A549 (cell line): ENCODE measurements around the gene SP100.

Source experiments
- BHLHE40 ChIP-seq: IDR thresholded peaks from 2 replicates; pipeline ENCODE4 v1.6.1; 2012; ENCODE audit warnings: low read depth, low read length, inconsistent platforms
- EP300 ChIP-seq, 2 experiments: fragments of >200 bp; sonication (Bioruptor Twin); formaldehyde crosslinking; IDR thresholded peaks; 2 replicates in 1 of 2; 3 replicates in 1 of 2; pipeline ENCODE4 v1.6.1; 2016 to 2017
- JUN ChIP-seq, 2 experiments: fragments of >200 bp; sonication (Bioruptor Twin); formaldehyde crosslinking; IDR thresholded peaks; 2 replicates in 1 of 2; 3 replicates in 1 of 2; pipeline ENCODE4 v1.6.1; 2016 to 2017
- KDM5A ChIP-seq: fragments of 200-600 bp; sonication (generic); IDR thresholded peaks from 2 replicates; pipeline ENCODE4 v1.6.1; 2016; ENCODE audit warnings: antibody characterized with exemption, mild to moderate bottlenecking
- MAFK ChIP-seq: fragments of 450-650 bp; IDR thresholded peaks from 2 replicates; pipeline ENCODE4 v1.6.1; 2014; ENCODE audit not compliant: partially characterized antibody
- POLR2A ChIP-seq: IDR thresholded peaks from 2 replicates; pipeline ENCODE4 v1.6.1; 2012; ENCODE audit warnings: mild to moderate bottlenecking, low read length
- POLR2AphosphoS2 ChIP-seq: conservative IDR thresholded peaks from 2 replicates; pipeline ENCODE4 v1.6.1; 2012; ENCODE audit warnings: low read length, improper control_type of control experiment, inconsistent platforms
- RAD21 ChIP-seq, 2 experiments: fragments of >200 bp in 1 of 2; sonication (Bioruptor Twin) in 1 of 2; formaldehyde crosslinking in 1 of 2; IDR thresholded peaks in 1 of 2; conservative IDR thresholded peaks in 1 of 2; 2 replicates in 1 of 2; 3 replicates in 1 of 2; pipeline ENCODE4 v1.6.1; 2012 to 2018; ENCODE audit warnings: inconsistent platforms in 1 of 2
- ZFP36 ChIP-seq: fragments of 450-650 bp; IDR thresholded peaks from 2 replicates; pipeline ENCODE4 v1.6.1; 2014; ENCODE audit warnings: borderline replicate concordance; ENCODE audit not compliant: partially characterized antibody
- TF ChIP-seq, protein P1 (sequence below): fragments of >200 bp; sonication (Bioruptor Twin); formaldehyde crosslinking; IDR thresholded peaks from 3 replicates; pipeline ENCODE4 v1.5.1; 2016

DNA sequence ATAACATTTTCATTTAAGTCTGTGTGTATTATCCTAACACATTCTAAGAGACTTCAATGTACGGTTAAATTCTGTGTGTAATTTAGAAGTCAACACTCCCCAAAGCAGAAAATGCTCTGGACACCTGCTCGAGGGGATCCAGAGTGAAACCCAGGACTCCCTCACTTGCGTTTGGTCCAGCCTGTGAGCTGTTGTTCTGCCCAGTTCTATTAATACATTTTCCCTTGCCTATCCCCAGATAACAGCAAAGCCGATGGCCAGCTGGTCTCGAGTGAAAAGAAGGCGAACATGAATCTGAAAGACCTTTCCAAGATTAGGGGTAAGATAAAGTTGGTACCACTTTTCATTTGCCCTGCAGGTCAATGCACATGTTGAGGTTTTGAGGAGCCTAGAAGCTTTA is 31.0 kb upstream of the SP100 start:
- TF ChIP-seq, protein P1, sequence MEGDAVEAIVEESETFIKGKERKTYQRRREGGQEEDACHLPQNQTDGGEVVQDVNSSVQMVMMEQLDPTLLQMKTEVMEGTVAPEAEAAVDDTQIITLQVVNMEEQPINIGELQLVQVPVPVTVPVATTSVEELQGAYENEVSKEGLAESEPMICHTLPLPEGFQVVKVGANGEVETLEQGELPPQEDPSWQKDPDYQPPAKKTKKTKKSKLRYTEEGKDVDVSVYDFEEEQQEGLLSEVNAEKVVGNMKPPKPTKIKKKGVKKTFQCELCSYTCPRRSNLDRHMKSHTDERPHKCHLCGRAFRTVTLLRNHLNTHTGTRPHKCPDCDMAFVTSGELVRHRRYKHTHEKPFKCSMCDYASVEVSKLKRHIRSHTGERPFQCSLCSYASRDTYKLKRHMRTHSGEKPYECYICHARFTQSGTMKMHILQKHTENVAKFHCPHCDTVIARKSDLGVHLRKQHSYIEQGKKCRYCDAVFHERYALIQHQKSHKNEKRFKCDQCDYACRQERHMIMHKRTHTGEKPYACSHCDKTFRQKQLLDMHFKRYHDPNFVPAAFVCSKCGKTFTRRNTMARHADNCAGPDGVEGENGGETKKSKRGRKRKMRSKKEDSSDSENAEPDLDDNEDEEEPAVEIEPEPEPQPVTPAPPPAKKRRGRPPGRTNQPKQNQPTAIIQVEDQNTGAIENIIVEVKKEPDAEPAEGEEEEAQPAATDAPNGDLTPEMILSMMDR: no peak
- no peak for TF ChIP-seq ZFP36
- TF ChIP-seq EP300 (IDR thresholded peaks at IDR 0.05): no peak
- TF ChIP-seq POLR2AphosphoS2: no peak
- TF ChIP-seq MAFK: no peak
- TF ChIP-seq KDM5A: no peak
- no peak for TF ChIP-seq BHLHE40
- no peak for TF ChIP-seq RAD21 (conservative IDR thresholded peaks at IDR 0.05 in 1 of 2, IDR thresholded peaks at IDR 0.05 in 1 of 2)
- no peak for TF ChIP-seq JUN (IDR thresholded peaks at IDR 0.05)
- no peak for TF ChIP-seq POLR2A
